Peyer's patch (tissue), 4 donors: ENCODE measurements around the gene ELOVL6.

Experiments
- CTCF ChIP-seq, 6 experiments: fragments of 450-650 bp in 4 of 6; fragments of 200-600 bp in 2 of 6; sonication (generic) in 1 of 6; IDR thresholded peaks; one replicate each; pipeline ENCODE4 v1.5.1; 2017 to 2019; ENCODE audit warnings: antibody characterized with exemption in 6 of 6, mild to moderate bottlenecking in 3 of 6, moderate library complexity in 1 of 6
- POLR2A ChIP-seq, 2 donors: fragments of 450-650 bp; IDR thresholded peaks; one replicate each; pipeline ENCODE4 v1.5.1; 2017; ENCODE audit warnings: antibody characterized with exemption in 2 of 2, mild to moderate bottlenecking in 2 of 2, moderate library complexity in 2 of 2

- TF ChIP-seq CTCF (IDR thresholded peaks at IDR 0.05) (no peak), POLR2A (IDR thresholded peaks at IDR 0.05) (peak; percentile 27 to 30)
These were observed 1.4 kb downstream of the ELOVL6 start for GRCh38 chr4:110196871-110197528.
